Nucleus accumbens (tissue), 56 donors: ENCODE results near the gene VSIG4.
A peak's percentile ranks its signal among the peaks of the same experiment; 100 is the strongest.

Experiments used
- DNase-seq, 56 donors: peaks; one replicate each; lab custom pipeline; 2025; lab: John Stamatoyannopoulos, UW

The VSIG4 gene

DNA sequence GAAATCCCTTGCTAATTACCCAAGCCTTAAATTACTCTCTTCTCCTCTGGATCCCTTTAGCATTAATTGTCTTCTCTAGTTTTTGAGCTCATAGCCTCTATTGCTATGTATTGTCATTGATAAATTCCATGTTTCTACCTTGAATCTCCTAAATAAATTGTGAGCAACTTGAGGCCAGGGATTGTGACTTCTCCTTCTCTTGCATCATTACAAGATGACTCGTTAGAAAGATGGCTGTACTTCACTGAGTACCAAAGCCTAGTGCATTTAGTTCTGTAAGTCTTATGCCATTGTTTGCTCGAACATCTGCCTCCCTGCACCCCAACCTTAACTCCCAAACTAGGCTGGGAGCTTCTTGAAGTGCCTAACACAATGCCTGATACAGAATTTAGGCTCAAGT is 15.3 kb downstream of the VSIG4 start:
- no peak for DNase-seq

DNA sequence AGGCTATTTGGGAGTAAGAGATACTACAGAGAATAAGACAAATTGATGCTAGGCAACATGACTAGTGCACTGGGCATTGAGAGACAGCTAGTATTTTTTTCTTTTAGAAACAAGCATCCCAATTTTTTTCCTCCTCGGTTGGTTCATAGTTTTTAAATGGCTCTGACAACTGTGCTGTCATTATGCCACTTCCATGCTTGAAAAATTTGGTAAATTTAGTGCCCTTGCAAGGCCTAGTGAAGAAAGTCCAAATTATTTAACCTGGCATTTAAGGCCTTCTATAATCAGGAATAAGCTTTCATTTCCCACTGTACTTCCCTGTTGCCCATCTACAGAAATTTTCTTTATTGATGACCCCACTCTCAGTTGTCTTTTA is 15.8 kb downstream of the VSIG4 start:
- DNase-seq = no peak

DNA sequence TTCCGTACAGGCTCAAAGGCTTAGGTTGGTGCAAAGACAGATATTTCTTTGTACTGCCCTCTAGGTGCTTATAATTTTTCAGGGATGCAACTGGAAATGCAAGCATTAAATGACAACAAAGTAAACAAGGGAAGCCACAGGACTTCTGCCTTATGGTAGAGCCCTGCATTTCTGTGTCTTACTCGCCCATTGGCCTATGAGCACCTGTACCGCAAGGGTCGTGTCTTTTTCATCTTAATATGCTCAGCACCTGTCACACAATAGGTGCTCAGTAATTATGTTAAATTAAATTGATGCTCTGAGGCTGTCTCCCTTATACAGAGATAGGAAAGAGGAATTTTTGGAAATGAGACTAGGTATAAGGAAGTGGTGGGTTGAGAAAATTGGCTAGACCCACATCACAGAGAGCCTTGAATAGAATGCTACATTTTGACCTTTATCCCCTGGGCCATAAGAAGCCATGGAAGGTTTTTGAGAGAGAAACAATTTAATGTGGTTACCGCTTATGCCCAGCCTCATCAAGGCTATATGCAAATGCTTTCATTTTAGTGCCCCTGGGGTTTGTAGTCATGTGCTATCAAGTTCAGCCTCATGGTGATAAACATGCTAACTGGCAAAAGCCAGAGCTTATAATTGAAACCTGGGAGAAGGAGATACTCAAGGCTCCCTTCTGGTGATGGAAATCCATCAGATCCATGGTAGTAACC is 16.3 kb downstream of the VSIG4 start:
- DNase-seq = no peak

DNA sequence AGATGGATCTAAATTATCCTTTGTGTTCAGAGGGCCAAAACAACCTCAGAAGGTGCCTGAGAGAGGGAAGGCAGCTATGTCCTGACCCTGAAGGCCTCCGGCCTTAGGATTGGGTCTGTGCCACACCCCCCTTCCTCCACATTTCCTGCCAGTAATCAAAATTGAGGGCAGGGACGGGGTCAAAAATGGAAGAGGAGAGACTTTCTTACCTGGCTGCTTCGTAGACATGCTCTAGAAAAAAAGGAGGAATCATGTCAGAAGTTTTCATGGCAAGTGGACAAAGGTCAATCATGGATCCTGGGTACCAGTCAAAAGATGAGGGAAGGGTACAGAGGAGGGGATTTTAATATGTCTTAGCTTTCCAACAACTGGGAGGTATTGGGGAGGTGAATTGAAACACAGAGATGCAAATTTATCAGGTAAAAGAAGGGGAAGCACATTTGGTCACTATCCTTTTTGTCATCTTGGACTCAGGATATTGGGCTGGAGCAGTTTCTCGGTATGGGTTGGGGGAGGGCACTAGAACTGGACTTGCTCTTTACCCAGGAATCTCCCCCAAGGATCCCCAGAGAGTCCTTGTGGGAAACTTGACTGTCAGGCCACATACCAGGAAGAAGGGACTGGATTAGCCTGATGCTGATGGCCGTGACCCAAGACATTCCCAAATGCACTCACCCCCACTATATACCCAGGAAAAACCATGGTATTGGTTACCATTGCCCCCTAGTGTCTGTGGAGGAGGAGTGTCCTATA is 17.1 kb downstream of the VSIG4 start:
- DNase-seq = no peak

DNA sequence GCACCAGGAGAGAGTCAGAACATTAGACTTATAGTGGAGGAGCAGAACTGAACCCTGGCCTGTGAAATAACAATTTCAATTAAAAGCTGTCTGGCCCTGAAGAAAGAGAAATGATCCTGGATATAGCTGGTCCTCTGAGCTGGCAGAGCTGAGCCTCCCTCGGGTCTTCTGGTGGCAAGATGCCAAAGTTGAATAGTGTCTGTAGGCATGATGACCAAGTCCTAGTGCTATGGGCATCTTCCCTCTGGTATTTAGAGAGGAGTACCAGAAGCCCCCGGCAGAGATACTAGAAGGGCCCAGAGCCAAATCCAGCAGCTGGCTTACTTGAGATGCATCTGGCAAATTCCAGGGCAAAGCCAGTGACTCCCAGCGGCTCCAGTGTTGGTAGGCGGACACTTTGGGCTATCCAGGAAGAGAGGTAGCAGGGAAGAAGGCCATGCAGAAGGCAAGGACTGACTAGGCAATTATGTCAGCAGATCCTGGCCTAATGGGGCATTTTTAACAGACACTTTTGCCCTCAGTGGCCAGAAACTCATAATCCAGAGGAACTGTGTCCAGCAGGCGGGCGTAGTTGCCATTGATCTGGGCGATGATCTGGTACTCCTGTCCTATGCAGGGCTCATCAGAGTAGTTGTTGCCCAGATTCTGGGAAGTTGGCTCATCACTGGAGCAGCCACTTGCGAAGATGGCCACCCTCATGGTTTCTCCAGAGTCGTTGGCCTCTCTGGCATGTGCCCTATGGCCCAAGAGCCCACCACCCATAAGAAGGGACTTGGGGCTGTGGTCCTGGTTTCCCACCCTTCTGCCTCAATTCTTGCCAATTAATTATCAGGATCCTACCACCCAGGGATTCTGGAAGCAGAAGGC is 17.9 kb downstream of the VSIG4 start:
- DNase-seq = no peak

DNA sequence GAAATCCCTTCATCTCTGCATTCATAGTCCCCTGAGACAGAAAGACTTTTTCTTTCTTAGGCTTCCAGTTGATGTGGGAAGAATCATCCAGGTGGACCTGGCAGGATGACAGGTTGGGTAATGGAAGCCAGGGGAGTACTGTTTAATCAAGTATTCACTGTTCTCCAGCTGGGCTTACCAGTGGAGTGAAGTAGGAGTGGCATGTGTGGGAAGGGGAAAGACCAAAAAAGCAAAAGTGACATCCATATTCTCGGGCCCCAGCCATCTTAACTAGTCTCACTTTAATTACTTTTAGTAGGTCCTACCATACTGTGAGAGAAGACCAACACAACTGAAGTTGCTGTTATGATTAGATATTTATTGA is 18.5 kb downstream of the VSIG4 start:
- no peak for DNase-seq

DNA sequence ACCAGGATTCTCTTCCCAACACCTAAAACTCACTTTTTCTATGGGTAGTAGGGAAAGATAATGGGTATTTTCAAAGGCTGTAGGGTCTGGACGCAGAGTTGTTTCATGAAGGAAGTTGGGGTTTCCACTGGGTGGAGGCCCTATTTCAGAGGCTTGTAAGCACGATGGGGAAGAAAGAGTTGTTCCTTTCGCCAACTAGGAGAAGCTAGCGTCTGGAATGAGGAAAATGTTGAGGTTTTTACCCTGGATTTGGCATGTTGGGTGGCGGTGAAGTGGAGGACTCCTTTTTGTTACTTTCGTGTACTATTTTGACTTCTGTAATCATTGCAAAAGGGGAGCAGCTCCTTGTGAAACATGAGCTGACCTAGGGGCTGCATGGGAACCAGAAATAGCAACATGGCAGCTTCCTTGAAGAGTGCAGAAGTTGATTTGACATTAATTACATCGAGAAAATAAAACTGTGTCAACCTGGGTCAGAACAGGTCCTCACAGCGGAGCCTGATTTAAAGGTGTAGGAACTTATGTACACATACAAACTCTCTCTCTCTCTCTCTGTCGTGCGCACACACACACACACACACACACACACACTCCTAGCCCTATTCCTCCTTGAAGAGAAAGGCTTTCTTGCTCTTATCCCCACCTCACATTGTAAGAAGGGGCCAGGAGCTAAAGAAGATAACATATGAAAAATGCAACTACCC is 19.1 kb downstream of the VSIG4 start:
- no peak for DNase-seq

DNA sequence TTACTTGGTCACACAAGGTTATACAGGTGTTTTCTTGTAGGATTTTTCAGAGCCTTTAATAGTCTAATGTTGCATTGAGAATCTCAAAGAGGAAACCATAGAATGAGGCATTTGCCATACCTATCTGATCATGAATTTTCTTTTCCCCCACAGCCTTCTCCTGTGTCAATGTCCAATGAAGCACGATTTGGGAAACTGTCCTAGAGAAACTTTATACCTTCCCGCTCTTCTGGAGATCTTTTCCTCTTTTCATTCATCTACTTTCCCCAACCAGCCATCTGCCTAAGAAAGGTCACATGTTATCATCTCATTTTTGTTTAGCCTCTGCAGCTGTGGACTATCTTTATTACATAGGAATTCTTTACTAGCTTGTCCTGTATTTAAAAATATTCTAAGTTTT is 19.9 kb downstream of the VSIG4 start:
- no peak for DNase-seq

DNA sequence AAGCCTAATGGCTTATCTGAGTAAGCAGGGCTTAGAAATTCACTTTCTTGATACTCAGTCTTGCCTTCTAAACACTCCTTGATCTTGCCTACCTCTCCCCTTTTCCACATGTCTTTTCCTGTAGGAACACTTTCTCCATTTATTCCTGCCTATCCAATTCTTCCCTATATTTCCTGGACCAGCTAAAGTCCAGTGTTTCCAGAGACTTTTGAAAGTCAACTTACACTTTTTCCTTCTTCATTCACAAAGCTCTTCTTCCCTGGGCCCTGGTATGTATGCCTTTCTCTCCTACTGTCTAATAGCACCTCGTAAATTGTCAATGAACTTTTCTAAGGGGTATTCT is 20.6 kb downstream of the VSIG4 start:
- DNase-seq = no peak

DNA sequence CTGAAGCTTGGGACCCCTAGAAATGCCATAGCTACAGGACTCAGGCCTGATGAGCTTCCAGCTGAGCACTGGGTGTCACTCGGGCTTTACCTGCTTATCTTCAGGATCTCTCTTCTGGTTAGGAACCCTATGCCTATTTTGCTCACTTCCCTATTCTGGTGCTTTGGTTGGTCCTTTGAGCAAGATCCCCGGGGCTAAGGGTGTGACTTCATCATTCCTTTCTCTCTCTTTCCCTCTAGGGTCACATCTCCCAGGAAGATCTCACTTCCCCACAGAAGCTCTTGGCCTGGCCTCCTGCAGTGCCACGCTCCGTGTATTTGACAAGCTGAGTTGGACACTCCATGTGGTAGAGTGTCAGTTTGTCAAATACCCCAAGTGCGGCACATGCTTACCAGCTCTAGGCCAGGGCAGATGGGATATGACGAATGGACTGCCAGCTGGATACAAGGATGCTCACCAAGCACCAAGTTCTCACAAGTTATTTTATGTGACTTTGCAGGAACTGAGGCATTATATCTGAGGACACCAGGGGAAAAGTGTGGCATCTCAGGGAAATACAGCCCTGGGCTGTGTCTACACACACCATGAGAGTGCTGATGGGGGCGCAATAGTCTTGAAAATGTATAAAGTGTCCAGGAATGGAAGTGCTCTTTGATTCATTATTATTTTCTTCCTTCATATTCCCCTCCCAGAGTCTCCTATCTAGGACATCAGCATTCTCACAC is 21.1 kb downstream of the VSIG4 start:
- DNase-seq = no peak

DNA sequence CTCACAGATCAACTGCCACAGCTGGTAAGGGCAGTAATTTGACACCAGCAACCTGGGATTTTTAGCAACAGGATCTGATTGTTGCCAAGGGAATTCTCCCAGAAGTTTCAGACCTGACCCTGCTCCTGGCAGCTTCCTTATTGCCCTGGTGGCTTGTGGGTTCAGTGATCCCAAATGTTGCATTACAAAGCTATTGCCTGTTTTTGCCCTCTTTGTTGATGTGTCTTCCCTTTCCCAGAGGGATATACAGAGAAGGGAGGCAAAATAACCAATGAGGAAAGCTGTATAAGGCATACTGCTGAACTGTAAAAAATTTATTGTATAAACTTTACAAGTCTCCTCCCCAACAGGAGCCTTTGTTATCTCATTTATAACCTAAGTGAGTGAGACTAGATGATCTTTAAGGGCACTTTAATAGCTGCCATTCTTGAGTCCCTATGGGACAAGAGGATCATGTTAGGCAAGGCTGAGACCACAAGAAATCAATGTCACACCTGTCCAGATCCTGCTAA is 22.2 kb downstream of the VSIG4 start:
- DNase-seq = no peak

DNA sequence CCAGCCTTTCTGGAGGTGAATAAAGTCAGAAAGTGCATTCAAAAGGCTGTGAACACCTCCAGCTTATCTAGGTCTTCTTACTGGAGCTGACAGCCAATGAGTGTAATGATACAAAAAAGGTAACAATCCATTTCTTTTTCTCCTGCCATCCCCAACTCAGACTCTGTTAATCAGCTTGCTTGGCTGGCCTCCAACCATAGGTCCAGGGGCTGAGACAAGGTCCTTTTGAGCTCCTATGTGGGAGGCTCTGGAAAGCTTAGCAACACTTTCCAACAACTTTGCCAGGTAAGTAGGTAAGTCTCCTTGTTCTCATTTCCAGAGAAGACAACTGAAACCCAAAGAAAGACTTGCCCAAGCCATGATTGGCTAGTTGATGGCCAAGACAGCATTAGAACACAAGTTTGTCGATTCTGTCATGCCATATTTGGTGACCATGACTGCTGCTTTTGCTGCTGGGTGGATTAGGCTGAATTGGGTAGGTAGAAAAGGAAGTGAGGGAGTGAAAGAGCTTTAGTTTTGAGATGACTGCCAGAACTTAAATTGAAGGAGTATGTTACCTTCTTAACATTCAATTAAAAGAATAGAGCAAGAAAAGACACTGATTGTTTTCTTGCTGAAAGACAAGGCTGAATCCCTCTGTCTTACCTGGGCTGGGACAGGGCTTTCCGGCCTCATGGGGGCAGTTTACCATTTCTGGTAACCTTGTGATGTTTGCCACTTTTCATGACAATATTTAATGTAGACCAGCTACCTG is 22.8 kb downstream of the VSIG4 start:
- DNase-seq = no peak

DNA sequence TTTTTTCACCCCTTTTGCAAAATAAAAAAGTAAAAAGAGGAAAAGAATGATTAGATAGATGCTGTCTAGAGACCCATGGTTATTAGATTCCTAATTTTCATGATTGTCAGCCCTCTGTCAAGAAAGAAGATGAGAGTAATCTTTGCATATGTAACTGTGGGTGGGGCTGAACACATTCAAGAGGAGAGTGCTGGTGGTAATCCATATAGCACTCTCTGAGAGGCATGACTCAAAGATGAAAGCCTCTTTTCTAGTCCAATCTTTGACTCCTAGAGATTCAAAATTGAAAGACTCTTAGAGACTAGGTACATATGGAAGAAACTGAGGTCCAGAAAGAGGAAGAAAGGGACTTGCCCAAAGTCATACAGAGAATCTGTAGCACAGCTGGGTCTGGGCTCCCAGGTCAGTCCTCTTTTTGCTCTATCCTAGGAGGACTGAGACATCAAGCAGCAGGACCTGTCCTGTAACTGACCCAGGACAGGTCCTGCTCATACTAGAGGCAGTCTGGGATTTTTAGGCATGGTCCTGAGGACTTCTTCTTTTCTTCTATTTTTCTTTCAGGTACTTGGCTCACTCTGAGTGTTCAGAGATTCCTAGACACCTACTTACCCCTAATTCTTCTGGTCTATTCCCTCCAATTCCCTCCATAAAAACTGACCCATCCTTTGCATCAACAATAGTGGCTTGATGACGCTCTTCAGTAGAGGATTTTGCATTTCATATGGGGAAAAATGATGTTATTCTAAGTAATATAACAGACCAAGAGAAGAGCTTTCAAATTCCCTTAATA is 23.8 kb downstream of the VSIG4 start:
- no peak for DNase-seq

DNA sequence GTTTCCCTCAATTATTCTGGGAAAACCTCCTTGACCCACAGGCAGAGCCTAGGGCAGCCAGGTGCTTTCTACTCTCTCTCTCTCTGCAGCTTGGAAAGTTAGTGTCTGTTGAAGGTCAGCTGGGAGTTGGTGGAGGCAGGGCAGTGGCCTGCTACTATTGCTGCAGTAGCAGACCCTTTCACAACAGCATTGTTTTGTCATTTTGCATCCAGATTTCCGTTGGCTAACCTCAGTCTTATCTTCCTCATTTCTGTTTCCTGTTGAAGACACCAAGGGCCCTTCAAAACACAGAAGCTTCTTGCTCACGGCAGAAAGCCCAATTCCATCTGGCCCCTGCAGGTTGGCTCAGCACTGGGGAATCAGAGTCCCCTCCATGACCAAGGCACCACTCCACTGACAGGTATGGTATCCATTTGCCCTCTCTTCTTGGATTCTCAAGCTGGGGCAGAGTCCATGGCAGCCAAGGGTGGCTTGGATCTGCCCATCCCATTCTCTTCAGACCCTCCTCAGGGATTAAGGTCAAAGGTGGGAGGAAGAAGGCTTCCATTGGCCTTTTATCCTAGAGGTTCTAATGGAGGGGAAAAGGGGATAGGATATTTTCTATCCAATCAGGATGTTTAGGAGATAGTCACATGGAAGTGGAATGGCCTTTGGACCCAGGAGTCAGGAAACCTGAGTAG is 24.6 kb downstream of the VSIG4 start:
- peak in 7 of 56 donors; percentile 0 to 25 (median 9) for DNase-seq

DNA sequence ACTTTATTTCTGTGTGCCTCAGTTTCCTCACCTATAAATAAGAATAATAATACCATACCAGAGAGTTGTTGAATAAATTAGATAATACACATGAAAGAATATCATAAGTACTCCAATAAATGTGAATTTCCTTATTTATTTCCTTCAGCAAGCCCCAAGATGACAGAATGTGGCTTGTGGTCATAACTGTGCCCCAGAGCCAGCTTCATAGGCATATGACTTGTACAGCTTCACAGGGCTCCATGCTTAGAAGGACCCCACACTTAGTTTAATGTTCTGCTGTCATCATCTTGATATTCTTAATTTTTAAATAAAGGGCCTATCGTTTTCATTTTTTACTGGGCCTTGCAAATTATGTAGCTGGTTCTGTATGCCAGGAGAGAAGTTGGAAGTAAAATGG is 25.3 kb downstream of the VSIG4 start:
- DNase-seq = no peak

DNA sequence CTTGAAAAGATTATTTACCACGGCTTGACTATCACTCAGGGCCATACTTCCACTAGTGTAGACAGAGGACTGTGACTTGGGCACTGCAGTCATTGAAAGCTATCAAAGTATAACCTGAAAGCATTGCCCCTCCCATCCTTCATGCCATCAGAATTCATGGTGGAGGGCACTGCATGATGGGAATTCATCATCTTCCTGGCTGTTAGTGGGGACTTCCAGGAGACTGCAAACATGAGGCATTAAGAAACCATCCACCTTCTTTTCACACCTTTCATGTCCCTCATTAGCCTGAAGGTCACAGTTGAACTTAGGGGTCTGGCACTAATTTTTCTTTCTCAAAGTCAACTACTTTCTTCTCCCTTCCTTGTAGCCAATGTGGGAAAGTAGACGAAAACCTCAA is 25.8 kb downstream of the VSIG4 start:
- no peak for DNase-seq

DNA sequence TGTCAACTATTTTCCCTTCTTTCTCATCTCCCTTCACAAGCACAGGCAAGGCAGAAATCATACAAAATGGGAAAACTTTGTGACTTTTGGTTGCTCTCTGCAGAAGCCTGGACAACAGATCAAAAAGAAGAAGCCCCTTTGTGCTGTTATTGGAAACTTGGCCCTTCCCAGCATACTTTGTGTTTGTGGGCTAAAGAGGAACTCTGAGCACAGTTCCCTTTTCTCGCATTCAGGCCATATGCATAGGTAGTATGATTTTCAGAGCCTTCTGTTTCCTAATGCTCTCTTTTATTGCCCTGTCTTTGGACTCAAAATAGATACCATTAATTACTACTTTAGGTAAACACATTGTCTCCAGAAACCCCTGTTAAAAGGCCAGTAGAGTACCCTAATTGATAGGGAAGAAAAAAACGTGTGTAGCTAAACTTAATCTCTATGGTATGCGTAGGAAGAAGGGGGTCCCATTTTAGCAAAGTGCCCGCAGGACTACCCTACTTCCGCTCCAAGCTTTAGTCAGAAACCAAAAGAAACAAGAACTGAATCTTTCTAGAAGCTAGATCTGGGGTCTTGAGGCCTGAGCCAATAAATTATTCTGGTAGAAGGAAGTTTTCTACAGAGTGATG is 26.6 kb downstream of the VSIG4 start:
- no peak for DNase-seq
